NB4 (cell line): ENCODE measurements around the gene YES1.

ENCODE experiments used
- DNase-seq: peaks from one replicate; pipeline ENCODE4 v3.0.0; 2010; ENCODE audit warnings: low read depth
- H3K4me3 ChIP-seq: one replicate; pipeline ENCODE4 v1.5.1; 2011; ENCODE audit warnings: mild to moderate bottlenecking, low read depth, low read length, moderate library complexity
- MYC ChIP-seq: IDR thresholded peaks from 2 replicates; pipeline ENCODE4 v1.6.1; 2011; ENCODE audit warnings: low read depth, low read length
- POLR2A ChIP-seq: IDR thresholded peaks from 2 replicates; pipeline ENCODE4 v1.6.1; 2011; ENCODE audit warnings: mild to moderate bottlenecking; ENCODE audit not compliant: insufficient read length; ENCODE audit errors: extremely low read depth
- TF ChIP-seq, protein P1 (sequence below): IDR thresholded peaks from one replicate; pipeline ENCODE4 v1.5.1; 2012; ENCODE audit warnings: low read depth, low read length
- TF ChIP-seq, protein P2 (sequence below): IDR thresholded peaks from 2 replicates; pipeline ENCODE4 v1.6.1; 2011; ENCODE audit warnings: low read depth, low read length

YES1 gene

DNA sequence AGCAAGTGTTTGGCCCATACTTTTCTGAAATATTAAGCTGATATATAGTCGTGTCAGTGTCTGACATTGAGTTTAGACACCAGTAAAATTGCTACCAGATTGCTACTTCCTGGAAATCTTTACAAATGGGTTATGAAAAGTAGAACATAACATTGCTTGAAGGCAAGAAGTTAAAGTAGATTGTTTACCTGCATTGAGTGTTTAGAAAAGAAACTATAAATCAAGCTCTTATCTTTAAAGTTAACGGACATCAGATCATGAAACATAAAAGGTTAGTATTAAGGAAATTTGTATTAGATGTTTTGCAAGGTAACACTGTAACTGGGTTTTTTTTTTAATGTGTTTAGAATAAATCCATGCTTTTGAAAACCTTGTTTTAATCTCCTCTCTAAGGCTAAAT lies 4.8 kb upstream of the YES1 start:
- TF ChIP-seq, protein P1, sequence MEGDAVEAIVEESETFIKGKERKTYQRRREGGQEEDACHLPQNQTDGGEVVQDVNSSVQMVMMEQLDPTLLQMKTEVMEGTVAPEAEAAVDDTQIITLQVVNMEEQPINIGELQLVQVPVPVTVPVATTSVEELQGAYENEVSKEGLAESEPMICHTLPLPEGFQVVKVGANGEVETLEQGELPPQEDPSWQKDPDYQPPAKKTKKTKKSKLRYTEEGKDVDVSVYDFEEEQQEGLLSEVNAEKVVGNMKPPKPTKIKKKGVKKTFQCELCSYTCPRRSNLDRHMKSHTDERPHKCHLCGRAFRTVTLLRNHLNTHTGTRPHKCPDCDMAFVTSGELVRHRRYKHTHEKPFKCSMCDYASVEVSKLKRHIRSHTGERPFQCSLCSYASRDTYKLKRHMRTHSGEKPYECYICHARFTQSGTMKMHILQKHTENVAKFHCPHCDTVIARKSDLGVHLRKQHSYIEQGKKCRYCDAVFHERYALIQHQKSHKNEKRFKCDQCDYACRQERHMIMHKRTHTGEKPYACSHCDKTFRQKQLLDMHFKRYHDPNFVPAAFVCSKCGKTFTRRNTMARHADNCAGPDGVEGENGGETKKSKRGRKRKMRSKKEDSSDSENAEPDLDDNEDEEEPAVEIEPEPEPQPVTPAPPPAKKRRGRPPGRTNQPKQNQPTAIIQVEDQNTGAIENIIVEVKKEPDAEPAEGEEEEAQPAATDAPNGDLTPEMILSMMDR, result no peak
- TF ChIP-seq MYC (no peak), POLR2A (no peak)
- TF ChIP-seq, protein P2, sequence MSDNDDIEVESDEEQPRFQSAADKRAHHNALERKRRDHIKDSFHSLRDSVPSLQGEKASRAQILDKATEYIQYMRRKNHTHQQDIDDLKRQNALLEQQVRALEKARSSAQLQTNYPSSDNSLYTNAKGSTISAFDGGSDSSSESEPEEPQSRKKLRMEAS, result no peak
- DNase-seq, result no peak
- no peak overlapping the region for H3K4me3 ChIP-seq

DNA sequence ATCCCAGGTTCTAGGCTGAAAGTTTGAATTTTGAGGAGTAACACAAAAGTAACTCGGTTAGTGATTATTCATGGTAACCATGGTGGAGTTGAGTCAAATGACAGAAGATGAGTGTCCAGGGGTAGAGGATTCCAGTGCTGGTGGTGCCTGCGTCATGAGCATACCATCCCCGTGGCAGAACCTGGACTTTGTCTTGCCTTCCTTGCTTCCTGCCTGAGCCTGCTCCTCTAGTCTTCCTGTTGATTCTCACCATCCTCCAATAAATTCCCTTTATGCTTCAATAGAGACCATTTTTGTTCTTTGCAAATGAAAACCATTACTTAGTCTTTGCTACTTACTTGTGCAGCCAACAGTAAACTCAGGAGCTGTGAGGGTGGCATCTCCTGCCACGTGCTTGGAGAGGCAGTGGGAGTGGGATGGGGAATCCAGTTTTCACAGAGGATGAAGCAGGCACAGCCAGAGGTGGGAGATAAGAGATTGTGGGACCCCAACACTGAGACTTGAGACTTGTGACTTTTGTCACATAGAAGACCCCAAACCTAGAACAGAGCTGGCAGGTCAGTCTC lies 4.1 kb upstream of the YES1 start:
- DNase-seq, result no peak
- no peak overlapping the region for H3K4me3 ChIP-seq
- TF ChIP-seq POLR2A (no peak), MYC (no peak)
- TF ChIP-seq, protein P2, result no peak
- TF ChIP-seq, protein P1, result no peak

DNA sequence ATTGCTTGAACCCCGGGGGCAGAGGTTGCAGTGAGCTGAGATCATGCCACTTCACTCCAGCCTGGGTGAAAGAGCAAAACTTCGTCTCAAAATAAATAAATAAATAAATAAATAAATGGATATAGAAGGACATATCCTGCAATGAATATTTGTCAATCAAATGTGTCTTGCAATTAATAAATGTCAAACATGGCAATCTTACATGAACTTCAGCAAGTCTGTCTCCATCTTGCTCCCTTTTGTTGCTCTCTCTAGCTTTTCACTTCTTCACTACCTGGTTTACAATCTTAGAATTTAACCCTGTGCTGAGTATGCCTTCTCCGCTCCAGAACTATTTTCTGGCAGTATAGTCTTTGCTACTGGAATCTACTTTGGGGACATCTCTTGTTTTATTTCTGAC lies 3.3 kb upstream of the YES1 start:
- H3K4me3 ChIP-seq, result no peak overlapping the region
- TF ChIP-seq POLR2A (no peak), MYC (no peak)
- TF ChIP-seq, protein P2, result no peak
- TF ChIP-seq, protein P1, result no peak
- DNase-seq, result no peak

DNA sequence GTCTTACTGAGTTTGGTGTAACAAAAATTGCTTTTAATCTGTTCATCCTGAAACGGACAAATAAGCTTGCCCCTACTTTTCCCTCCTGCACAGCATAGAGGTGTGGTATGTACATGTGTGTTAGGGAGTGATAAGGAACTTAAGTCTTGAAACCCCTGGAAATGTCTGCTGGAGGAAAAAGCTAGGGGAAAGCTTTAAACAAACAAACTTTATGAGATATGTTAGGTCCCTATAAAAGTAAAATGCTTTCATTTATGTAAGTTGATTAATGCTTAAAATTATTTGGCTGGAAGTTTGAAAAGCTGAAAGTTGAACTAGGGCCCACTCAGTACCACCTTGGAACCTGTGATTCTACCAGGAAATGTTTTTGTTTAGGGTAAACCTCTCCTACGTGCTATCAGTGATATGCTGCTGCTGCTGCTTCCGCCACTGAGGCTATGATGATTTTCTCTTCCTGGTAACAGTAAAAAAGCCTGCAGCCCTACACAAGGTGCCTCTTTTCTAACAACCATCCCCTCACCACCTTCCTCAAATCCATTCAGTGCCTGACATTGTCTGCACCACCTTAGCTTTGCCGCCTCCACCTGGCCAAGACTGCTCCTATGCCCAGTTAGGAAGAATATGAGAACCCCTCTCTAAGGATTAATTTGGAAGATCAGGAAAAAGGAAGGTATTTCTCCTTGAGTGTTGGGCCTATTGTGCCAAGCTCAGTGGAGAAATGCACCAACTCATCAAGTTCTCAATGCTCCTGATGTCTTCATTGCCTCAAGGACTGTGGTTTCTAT lies 2.5 kb upstream of the YES1 start:
- no peak for DNase-seq
- TF ChIP-seq, protein P2, result no peak
- TF ChIP-seq POLR2A (no peak), MYC (no peak)
- TF ChIP-seq, protein P1, result no peak
- H3K4me3 ChIP-seq, result peak overlapping the region; percentile 72

DNA sequence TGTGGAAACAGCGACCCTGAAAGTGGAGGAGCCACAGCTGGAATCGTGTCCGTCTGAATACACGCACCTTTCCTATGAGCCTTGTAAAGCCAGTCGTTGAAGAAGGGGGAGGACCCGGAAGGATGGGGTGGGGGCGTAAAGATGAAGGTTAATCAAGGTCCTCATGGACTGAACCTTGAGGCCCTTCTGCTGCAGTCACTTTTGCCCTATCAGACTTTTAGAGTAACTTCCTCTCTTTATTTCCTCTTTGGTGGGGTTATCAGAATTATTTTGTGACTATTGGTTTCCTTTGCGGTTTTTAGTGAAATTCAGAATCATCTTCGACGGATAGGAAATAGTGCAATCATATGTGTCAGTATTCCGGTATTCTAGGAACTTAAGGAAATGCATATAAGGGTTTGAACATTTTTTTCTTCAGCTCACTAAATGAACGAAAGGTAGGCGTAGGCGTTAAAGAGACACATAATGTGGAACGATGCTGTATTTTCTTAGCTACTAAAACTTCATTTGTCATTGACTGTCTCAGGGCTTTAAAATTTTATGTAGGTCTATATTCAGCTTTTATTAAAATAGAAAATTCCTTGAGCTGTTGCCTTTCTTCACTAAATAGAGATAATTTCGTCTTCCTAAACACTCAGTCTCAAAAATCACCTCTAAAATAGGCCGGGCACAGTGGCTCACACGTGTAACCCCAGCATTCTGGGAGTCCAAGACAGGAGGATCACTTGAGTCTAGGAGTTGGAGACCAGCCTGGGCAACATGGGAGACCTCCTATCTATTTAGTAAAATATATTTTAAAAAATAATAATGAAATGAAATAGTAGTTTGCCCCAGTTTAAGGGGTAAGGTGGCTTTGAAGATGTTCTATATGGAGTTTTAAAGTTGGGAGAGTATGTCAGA lies 1.4 kb upstream of the YES1 start:
- DNase-seq, result peak; percentile 90
- TF ChIP-seq MYC (no peak; the same call in 1 of the 2 replicates), POLR2A (peak; percentile 55)

More for the DNA sequence above, 1.4 kb upstream of the YES1 start:
- H3K4me3 ChIP-seq, result peak overlapping the region; percentile 72
